ENCODE measurements around the gene FXYD5.

Gene FXYD5

DNA sequence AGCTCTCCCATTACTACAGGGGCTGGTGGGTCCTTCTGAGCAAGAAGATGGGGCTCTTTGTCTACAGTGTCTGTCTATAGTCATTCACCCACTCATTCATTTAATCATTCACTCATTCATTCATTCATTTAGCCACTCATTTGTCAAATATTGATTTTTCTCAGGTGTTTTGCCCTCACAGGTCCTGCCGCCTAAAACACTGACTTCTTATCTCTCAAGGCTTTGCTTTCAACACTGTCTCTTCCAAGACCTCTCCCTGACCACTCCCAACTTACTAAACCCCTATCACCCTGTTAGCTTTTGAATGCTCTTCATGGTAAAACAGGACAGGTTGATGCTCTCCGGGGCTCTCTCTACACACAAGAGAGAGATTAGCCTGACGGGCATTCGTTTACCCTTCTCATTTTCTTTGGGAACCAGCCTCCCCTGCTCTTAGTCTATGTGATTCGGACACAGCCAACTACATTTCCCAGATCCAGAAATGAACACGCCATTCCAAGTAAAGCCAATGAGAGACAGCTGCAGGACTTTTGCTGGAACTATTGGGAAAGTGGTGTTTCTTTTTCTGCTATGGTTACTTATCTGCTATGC lies 51.3 kb downstream of the FXYD5 start:
- TF ChIP-seq EZH2 (IDR thresholded peaks at IDR 0.05; ENCODE audit: borderline replicate concordance, low read length) (no peak), CTCF (IDR thresholded peaks at IDR 0.05; ENCODE audit: low read length) (no peak)
- Histone ChIP-seq H3K27ac (ENCODE audit: low read depth, low read length, poor library complexity, severe bottlenecking) (peak overlapping the region; percentile 98), H3K4me1 (ENCODE audit: insufficient read depth, low read length, severe bottlenecking) (peaks cover 72% of the 10 kb centered on the region), H3K79me2 (ENCODE audit: insufficient read depth, low read length) (no peaks in the 10 kb centered on the region), H4K20me1 (ENCODE audit: insufficient read depth, low read length) (no peaks in the 10 kb centered on the region), H3K9ac (ENCODE audit: low read length) (peak overlapping the region; percentile 53; the same call in 1 of the 2 replicates), H3K27me3 (ENCODE audit: insufficient read depth, low read length) (no peaks in the 10 kb centered on the region), H2AFZ (ENCODE audit: low read length) (no peak overlapping the region), H3K4me2 (ENCODE audit: low read length) (peak overlapping the region; percentile 49), H3K4me3 (ENCODE audit: low read depth, low read length, poor library complexity, severe bottlenecking) (peak overlapping the region; percentile 4), H3K36me3 (ENCODE audit: insufficient read depth, low read length) (no peaks in the 10 kb centered on the region), H3K9me3 (ENCODE audit: low read length) (no peaks in the 10 kb centered on the region), H3F3A (ENCODE audit: insufficient read depth, low read length) (peaks cover 14% of the 10 kb centered on the region), H3K9me2 (ENCODE audit: low read depth, low read length) (no peaks in the 10 kb centered on the region)

DNA sequence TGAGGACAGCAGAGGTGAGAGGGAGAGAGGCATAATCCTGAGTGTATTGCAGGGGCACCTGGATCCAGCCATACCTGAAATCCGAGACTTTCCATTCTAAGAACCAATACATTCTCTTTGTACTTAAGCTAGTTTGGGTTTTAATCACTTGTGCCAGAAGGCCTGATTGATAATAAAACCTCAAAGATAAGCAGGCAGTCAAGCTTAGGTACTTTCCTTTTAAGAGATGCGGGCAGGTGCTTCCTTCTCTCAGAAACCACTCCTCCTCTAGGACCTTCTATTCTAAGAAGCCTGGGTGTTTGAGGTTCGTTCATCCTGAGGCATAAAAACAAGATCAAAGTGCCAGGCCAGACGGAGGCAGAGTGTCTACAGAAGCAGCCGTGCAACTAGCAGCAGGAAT lies 51.8 kb downstream of the FXYD5 start:
- TF ChIP-seq EZH2 (IDR thresholded peaks at IDR 0.05; ENCODE audit: borderline replicate concordance, low read length) = no peak
- TF ChIP-seq CTCF (IDR thresholded peaks at IDR 0.05; ENCODE audit: low read length) = no peak
- peak overlapping the region; percentile 53 for H3K9ac ChIP-seq (ENCODE audit: low read length)
- H3K36me3 ChIP-seq (ENCODE audit: insufficient read depth, low read length) = no peaks in the 10 kb centered on the region
- H4K20me1 ChIP-seq (ENCODE audit: insufficient read depth, low read length) = no peaks in the 10 kb centered on the region
- H3K4me1 ChIP-seq (ENCODE audit: insufficient read depth, low read length, severe bottlenecking) = peaks cover 72% of the 10 kb centered on the region
- no peak overlapping the region for H2AFZ ChIP-seq (ENCODE audit: low read length)
- peak overlapping the region; percentile 49 for H3K4me2 ChIP-seq (ENCODE audit: low read length)
- peak overlapping the region; percentile 98 for H3K27ac ChIP-seq (ENCODE audit: low read depth, low read length, poor library complexity, severe bottlenecking)
- H3K9me3 ChIP-seq (ENCODE audit: low read length) = no peaks in the 10 kb centered on the region
- H3K79me2 ChIP-seq (ENCODE audit: insufficient read depth, low read length) = no peaks in the 10 kb centered on the region
- H3K27me3 ChIP-seq (ENCODE audit: insufficient read depth, low read length) = no peaks in the 10 kb centered on the region
- H3K9me2 ChIP-seq (ENCODE audit: low read depth, low read length) = no peaks in the 10 kb centered on the region
- peak overlapping the region; percentile 25 for H3K4me3 ChIP-seq (ENCODE audit: low read depth, low read length, poor library complexity, severe bottlenecking)
- peaks cover 14% of the 10 kb centered on the region for H3F3A ChIP-seq (ENCODE audit: insufficient read depth, low read length)

GRCh38 chr19:35206855-35207254 lies 52.3 kb downstream of the FXYD5 start:
- H3K27ac ChIP-seq (ENCODE audit: low read depth, low read length, poor library complexity, severe bottlenecking) = peak overlapping the region; percentile 98
- H3K9ac ChIP-seq (ENCODE audit: low read length) = peak overlapping the region; percentile 53
- no peaks in the 10 kb centered on the region for H3K9me3 ChIP-seq (ENCODE audit: low read length)
- H3F3A ChIP-seq (ENCODE audit: insufficient read depth, low read length) = peaks cover 14% of the 10 kb centered on the region
- no peaks in the 10 kb centered on the region for H3K9me2 ChIP-seq (ENCODE audit: low read depth, low read length)
- H4K20me1 ChIP-seq (ENCODE audit: insufficient read depth, low read length) = no peaks in the 10 kb centered on the region
- TF ChIP-seq CTCF (IDR thresholded peaks at IDR 0.05; ENCODE audit: low read length) = no peak
- TF ChIP-seq EZH2 (IDR thresholded peaks at IDR 0.05; ENCODE audit: borderline replicate concordance, low read length) = no peak
- H2AFZ ChIP-seq (ENCODE audit: low read length) = no peak overlapping the region
- H3K36me3 ChIP-seq (ENCODE audit: insufficient read depth, low read length) = no peaks in the 10 kb centered on the region
- H3K4me3 ChIP-seq (ENCODE audit: low read depth, low read length, poor library complexity, severe bottlenecking) = peak overlapping the region; percentile 25
- H3K79me2 ChIP-seq (ENCODE audit: insufficient read depth, low read length) = no peaks in the 10 kb centered on the region
- peak overlapping the region; percentile 49 for H3K4me2 ChIP-seq (ENCODE audit: low read length)
- no peaks in the 10 kb centered on the region for H3K27me3 ChIP-seq (ENCODE audit: insufficient read depth, low read length)
- peaks cover 74% of the 10 kb centered on the region for H3K4me1 ChIP-seq (ENCODE audit: insufficient read depth, low read length, severe bottlenecking)

Measured in OCI-LY1 (cell line).